GM12872 (cell line): Measurements from ENCODE around the gene APOC1.

Experiments
- CTCF ChIP-seq: IDR thresholded peaks from 3 replicates; pipeline ENCODE4 v1.5.1; 2011; ENCODE audit warnings: low read depth, mild to moderate bottlenecking, low read length, moderate library complexity; ENCODE audit not compliant: insufficient read depth

The APOC1 gene

DNA sequence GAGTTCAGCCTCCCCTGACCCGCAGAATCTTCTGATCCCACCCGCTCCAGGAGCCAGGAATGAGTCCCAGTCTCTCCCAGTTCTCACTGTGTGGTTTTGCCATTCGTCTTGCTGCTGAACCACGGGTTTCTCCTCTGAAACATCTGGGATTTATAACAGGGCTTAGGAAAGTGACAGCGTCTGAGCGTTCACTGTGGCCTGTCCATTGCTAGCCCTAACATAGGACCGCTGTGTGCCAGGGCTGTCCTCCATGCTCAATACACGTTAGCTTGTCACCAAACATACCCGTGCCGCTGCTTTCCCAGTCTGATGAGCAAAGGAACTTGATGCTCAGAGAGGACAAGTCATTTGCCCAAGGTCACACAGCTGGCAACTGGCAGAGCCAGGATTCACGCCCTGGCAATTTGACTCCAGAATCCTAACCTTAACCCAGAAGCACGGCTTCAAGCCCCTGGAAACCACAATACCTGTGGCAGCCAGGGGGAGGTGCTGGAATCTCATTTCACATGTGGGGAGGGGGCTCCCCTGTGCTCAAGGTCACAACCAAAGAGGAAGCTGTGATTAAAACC, 9.9 kb upstream of the APOC1 start:
- peak; percentile 41; the same call in 1 of the 3 replicates for TF ChIP-seq CTCF

DNA sequence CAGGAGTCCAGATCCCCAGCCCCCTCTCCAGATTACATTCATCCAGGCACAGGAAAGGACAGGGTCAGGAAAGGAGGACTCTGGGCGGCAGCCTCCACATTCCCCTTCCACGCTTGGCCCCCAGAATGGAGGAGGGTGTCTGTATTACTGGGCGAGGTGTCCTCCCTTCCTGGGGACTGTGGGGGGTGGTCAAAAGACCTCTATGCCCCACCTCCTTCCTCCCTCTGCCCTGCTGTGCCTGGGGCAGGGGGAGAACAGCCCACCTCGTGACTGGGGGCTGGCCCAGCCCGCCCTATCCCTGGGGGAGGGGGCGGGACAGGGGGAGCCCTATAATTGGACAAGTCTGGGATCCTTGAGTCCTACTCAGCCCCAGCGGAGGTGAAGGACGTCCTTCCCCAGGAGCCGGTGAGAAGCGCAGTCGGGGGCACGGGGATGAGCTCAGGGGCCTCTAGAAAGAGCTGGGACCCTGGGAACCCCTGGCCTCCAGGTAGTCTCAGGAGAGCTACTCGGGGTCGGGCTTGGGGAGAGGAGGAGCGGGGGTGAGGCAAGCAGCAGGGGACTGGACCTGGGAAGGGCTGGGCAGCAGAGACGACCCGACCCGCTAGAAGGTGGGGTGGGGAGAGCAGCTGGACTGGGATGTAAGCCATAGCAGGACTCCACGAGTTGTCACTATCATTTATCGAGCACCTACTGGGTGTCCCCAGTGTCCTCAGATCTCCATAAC, 8.8 kb upstream of the APOC1 start, which contains the start of gene APOE:
Gene APOE, plus strand, starts transcription at position 360 of the 724 bp plus-strand sequence. CDS start 829 bp downstream, outside the sequence.
- TF ChIP-seq CTCF, result no peak

DNA sequence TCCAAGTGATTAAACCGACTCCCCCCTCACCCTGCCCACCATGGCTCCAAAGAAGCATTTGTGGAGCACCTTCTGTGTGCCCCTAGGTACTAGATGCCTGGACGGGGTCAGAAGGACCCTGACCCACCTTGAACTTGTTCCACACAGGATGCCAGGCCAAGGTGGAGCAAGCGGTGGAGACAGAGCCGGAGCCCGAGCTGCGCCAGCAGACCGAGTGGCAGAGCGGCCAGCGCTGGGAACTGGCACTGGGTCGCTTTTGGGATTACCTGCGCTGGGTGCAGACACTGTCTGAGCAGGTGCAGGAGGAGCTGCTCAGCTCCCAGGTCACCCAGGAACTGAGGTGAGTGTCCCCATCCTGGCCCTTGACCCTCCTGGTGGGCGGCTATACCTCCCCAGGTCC, 6.8 kb upstream of the APOC1 start:
- no peak for TF ChIP-seq CTCF

DNA sequence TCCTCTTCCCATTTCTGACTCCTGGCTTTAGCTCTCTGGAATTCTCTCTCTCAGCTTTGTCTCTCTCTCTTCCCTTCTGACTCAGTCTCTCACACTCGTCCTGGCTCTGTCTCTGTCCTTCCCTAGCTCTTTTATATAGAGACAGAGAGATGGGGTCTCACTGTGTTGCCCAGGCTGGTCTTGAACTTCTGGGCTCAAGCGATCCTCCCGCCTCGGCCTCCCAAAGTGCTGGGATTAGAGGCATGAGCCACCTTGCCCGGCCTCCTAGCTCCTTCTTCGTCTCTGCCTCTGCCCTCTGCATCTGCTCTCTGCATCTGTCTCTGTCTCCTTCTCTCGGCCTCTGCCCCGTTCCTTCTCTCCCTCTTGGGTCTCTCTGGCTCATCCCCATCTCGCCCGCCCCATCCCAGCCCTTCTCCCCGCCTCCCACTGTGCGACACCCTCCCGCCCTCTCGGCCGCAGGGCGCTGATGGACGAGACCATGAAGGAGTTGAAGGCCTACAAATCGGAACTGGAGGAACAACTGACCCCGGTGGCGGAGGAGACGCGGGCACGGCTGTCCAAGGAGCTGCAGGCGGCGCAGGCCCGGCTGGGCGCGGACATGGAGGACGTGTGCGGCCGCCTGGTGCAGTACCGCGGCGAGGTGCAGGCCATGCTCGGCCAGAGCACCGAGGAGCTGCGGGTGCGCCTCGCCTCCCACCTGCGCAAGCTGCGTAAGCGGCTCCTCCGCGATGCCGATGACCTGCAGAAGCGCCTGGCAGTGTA, 6.2 kb upstream of the APOC1 start:
- TF ChIP-seq CTCF, result no peak

- no peak for TF ChIP-seq CTCF
These were observed 5.6 kb upstream of the APOC1 start for GRCh38 chr19:44908836-44909261.

DNA sequence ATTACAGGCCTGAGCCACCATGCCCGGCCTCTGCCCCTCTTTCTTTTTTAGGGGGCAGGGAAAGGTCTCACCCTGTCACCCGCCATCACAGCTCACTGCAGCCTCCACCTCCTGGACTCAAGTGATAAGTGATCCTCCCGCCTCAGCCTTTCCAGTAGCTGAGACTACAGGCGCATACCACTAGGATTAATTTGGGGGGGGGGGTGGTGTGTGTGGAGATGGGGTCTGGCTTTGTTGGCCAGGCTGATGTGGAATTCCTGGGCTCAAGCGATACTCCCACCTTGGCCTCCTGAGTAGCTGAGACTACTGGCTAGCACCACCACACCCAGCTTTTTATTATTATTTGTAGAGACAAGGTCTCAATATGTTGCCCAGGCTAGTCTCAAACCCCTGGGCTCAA, 4.6 kb upstream of the APOC1 start:
- TF ChIP-seq CTCF, result no peak

DNA sequence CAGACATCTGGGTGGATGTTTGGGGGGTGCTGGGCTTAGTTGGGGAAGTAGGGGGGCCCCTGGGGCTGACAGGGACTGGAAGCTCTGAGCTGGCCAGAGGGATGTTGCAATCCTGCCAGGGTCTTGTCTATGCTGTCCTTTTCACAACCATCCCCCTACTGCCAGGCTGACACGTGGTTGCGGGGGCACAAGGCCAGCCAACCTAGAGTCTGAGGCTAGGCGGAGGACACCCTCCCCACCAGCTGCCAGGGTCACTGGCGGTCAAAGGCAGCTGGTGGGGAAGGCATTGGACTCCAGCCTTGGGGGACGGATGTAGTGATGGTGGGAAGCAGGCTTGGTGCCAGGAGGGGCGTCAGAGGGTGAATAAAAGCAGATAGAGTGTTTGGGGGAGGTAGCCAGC, 1.6 kb upstream of the APOC1 start:
- no peak for TF ChIP-seq CTCF
